Omental fat pad (tissue), 4 donors: ENCODE results near the gene KLF3. TPM values are rescaled to one million over a fixed set of nuclear protein-coding genes. Genes with fewer than 3 reads are reported as not detected.

Experiments used
- ATAC-seq: fragments of 150-250 bp; one replicate; pipeline ENCODE4 v1.9.1; 2016; ENCODE audit warnings: mild to moderate bottlenecking, moderate library complexity; ENCODE audit not compliant: low FRiP score
- DNase-seq: peaks from one replicate; pipeline ENCODE4 v3.0.0-alpha.2; 2019; ENCODE audit warnings: low spot score
- total RNA-seq, 4 donors: library from RNA; depleted of rRNA; stranded (reverse); fragments of >200 nt; gene quantifications; one replicate each; pipeline ENCODE4 v1.1.0, GENCODE V29; 2016
- TF ChIP-seq, protein P1 (sequence below), 3 donors: fragments of 450-650 bp; IDR thresholded peaks; one replicate each; pipeline ENCODE4 v1.5.1; 2016 to 2017; ENCODE audit warnings: antibody characterized with exemption in 3 of 3, mild to moderate bottlenecking in 3 of 3, moderate library complexity in 2 of 3

KLF3 gene
- total RNA-seq, 4 donors from 2014 or later = 40.4 to 64.9 (median 53.8) TPM

DNA sequence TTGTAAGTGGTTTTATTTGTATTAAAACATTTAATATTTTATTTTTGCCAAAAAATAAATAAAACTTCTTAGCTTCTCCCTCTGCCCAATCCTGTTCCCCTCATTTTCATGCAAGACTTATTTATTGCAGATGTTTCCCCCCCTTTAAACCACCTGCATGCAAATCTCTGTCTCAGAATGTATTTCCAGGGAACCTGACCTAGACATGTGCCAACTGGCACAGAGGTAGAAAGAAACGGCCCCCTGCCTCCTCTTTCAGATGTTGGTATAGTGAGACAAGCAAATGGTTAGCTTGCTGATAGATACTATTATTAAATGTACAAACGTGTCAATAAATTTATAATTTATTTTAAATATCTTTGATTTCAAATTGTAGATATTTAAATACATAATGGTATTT, 47.1 kb downstream of the KLF3 start:
- DNase-seq = no peak
- TF ChIP-seq, protein P1, sequence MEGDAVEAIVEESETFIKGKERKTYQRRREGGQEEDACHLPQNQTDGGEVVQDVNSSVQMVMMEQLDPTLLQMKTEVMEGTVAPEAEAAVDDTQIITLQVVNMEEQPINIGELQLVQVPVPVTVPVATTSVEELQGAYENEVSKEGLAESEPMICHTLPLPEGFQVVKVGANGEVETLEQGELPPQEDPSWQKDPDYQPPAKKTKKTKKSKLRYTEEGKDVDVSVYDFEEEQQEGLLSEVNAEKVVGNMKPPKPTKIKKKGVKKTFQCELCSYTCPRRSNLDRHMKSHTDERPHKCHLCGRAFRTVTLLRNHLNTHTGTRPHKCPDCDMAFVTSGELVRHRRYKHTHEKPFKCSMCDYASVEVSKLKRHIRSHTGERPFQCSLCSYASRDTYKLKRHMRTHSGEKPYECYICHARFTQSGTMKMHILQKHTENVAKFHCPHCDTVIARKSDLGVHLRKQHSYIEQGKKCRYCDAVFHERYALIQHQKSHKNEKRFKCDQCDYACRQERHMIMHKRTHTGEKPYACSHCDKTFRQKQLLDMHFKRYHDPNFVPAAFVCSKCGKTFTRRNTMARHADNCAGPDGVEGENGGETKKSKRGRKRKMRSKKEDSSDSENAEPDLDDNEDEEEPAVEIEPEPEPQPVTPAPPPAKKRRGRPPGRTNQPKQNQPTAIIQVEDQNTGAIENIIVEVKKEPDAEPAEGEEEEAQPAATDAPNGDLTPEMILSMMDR (IDR thresholded peaks at IDR 0.05) = no peak
- ATAC-seq = no peak

DNA sequence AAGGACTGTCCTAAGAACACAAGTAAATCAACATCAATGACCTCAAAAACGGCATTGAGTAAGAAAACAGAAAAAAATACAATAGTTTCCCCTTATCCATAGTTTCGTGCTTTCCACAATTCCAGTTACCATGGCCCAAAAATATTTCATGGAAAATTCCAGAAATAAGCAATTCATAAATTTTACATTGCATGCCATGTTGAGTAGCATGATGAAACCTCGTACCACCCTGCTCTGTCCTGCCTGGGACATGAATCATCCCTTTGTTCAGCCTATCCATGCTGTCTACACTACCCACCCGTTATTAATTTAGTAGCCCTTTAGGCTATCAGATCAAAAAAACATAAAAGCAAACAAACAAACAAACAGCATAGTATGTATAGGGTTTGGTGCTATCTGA, 51.1 kb downstream of the KLF3 start:
- ATAC-seq = no peak
- DNase-seq = no peak
- TF ChIP-seq, protein P1 (IDR thresholded peaks at IDR 0.05) = no peak

DNA sequence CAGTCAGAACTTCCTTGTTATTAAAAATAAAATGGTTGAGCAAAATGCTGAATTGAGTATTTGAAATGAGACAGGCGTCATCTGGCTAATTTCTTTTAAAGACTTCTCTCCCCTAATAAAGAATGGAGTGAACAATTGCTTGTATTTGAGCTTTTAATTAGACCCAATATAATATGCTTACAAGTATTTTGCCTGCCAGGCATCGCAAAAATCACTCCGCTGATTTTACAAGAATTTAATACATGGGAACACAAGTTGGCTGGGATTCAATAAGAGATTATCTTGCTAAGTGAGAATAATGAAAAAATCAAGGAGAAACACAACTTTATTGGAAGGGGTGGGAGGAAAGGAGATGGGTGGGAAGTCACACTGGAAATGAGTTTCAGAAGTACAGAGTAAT, 52.3 kb downstream of the KLF3 start:
- DNase-seq (no peak), ATAC-seq (no peak)
- TF ChIP-seq, protein P1 (IDR thresholded peaks at IDR 0.05) = no peak

DNA sequence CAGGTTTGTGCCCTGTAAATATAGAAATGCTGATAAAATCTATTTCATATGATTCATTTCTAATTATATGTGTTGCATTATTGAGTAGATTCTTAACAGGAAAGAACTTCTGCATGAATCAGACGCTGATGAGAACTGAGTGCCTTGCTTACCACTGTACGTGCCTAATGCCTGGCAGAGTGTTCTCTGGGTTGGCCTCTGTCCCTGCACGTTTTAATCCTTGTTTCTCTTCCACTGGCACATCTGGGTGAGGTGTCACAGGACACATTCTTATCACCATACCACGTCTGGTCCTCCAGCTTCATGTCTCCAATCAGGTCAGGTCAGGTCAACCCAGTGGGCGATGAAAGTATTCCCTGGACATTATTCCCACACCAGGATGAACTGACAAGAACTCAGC, 53.6 kb downstream of the KLF3 start:
- TF ChIP-seq, protein P1 (IDR thresholded peaks at IDR 0.05) = no peak
- DNase-seq = no peak
- no peak for ATAC-seq

DNA sequence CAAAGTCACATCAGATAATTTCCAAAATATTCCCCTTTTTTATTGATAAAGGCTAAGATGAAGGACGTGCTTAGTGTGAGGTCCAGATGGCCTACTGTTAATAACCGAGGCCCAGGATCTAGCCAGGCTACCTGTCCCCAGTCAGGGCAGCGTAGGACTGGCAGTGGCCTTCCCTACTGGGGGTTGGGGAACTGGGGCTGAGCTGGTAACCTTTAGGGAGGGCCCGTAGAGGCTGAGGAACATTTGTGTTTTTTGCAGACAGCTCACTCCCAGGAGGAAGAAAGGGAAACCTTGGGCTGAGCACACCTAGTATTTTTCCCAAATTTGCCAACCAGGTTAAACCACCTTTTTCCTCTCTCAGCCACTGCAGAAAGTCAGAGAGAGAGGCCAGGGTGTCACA, 59.1 kb downstream of the KLF3 start:
- DNase-seq = no peak
- ATAC-seq = no peak
- TF ChIP-seq, protein P1 (IDR thresholded peaks at IDR 0.05) = no peak

DNA sequence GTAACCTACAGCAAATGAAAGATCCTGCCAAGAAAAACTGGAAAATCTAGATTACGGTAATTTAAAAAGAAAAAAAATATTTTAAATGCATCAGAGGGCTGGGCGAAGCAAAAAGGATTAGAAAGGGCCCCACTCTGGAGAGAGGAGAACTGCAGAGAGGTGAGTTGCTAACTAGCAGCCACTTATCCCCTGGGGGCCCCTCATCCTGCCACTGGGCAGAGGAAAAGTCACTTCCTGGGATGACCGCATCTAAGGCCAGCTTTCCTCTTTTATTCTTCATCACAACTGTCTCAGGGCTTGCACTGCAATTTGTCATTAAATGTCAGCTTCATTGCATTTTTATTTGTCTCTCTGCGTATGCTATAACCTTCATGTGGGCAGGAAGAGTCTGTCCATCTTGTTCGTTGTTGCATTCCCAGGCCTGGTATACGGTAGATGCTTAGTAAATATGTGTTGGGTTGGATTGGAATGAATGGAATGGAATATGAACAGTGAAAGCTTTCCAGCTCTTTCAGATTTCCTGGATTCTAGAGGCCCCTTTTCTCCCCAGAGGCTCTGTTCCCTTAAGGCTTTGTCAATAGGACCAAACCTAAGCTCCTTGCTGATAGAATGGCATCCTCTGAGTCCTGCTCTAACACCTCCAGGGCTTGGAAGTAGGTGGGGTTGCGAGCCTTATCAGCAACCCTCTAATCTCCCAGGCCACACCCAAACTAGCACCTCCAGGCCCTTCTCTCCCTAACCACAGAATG, 59.9 kb downstream of the KLF3 start:
- TF ChIP-seq, protein P1 (IDR thresholded peaks at IDR 0.05) = no peak
- ATAC-seq (no peak), DNase-seq (no peak)

DNA sequence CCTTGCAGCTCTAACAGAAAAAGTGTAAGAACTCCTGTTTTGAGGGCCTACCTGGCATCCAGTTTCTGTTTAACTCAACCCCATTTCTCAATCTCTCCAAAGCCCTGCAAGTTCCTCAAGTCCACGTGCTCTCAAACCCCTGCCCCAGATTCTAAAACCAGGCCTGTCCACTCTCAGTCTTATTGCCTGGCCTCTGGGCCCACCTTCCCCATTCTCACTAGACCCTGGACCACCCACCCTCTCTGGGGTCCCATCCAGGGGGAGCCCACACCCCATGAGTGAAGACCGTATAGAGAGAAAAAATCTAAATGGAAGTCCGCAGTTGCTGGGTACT, 60.4 kb downstream of the KLF3 start:
- DNase-seq (no peak), ATAC-seq (no peak)
- TF ChIP-seq, protein P1 (IDR thresholded peaks at IDR 0.05) = no peak
